Esophagus muscularis mucosa (tissue), 4 donors: ENCODE measurements around the gene CFHR2. TPM values are rescaled to one million over a fixed set of nuclear protein-coding genes. Genes with fewer than 3 reads are reported as not detected.
"Not testable (repeated sequence)": the region's sequence is repeated elsewhere in the genome, so short reads cannot be mapped to it uniquely, and the experiment has no call there.

ENCODE experiments used
- DNase-seq: peaks from one replicate; pipeline ENCODE4 v3.0.0-alpha.2; 2017; ENCODE audit errors: extremely low spot score
- H3K27ac ChIP-seq, 4 donors: fragments of 200-600 bp; sonication (generic); replicated peaks in 1 of 4; 1 replicate in 3 of 4; 2 replicates in 1 of 4; pipeline ENCODE4 v1.5.1; 2016 to 2019; ENCODE audit warnings: mild to moderate bottlenecking in 1 of 4
- H3K27me3 ChIP-seq, 4 donors: fragments of 200-600 bp; sonication (generic); one replicate each; pipeline versions ENCODE4 v1.5.1 to v1.6.0; 2016 to 2019
- H3K36me3 ChIP-seq, 4 donors: fragments of 200-600 bp; sonication (generic); one replicate each; pipeline ENCODE4 v1.5.1; 2016 to 2019
- H3K4me1 ChIP-seq, 4 donors: fragments of 200-600 bp; sonication (generic); one replicate each; pipeline ENCODE4 v1.5.1; 2016 to 2019
- H3K4me3 ChIP-seq, 4 donors: fragments of 200-600 bp; sonication (generic); 1 replicate in 2 of 4; 2 replicates in 2 of 4; pipeline ENCODE4 v1.5.1; 2016 to 2019; ENCODE audit warnings: mild to moderate bottlenecking in 4 of 4, moderate library complexity in 1 of 4
- H3K9me3 ChIP-seq, 4 donors: fragments of 200-600 bp; sonication (generic); 1 replicate in 3 of 4; 2 replicates in 1 of 4; pipeline ENCODE4 v1.5.1; 2016 to 2019
- EP300 ChIP-seq: sonication (generic); formaldehyde crosslinking; IDR thresholded peaks from one replicate; pipeline ENCODE4 v1.6.1; 2017; ENCODE audit warnings: antibody characterized with exemption
- POLR2A ChIP-seq: fragments of 450-650 bp; IDR thresholded peaks from one replicate; pipeline ENCODE4 v1.6.1; 2017; ENCODE audit warnings: antibody characterized with exemption, moderate library complexity, mild to moderate bottlenecking, low read depth
- POLR2AphosphoS5 ChIP-seq, 2 donors: sonication (generic); formaldehyde crosslinking; IDR thresholded peaks; one replicate each; pipeline ENCODE4 v1.6.1; 2017; ENCODE audit warnings: antibody characterized with exemption in 2 of 2
- WGBS: methylation state at CpG from one replicate; pipeline ENCODE4 v1.1.5; 2018; 5-methylcytosine and 5-hydroxymethylcytosine counted together
- intact Hi-C: fragments of 100-400 bp; cut with DNase I; formaldehyde crosslinking; loops from one replicate; pipeline ENCODE4 v1.15.1; 2023
- total RNA-seq, 4 donors: library from RNA; depleted of rRNA; stranded (reverse); fragments of >200 nt; gene quantifications; one replicate each; pipeline versions ENCODE4 v1.1.0 to v1.2.1, GENCODE V29; 2016
- TF ChIP-seq, protein P1 (sequence below), 3 experiments: fragments of 200-600 bp in 2 of 3; fragments of 450-650 bp in 1 of 3; sonication (generic) in 2 of 3; IDR thresholded peaks; one replicate each; pipeline ENCODE4 v1.5.1; 2017 to 2019; ENCODE audit warnings: antibody characterized with exemption in 3 of 3, mild to moderate bottlenecking in 2 of 3, moderate library complexity in 1 of 3

CFHR2 gene
- not detected for total RNA-seq

DNA sequence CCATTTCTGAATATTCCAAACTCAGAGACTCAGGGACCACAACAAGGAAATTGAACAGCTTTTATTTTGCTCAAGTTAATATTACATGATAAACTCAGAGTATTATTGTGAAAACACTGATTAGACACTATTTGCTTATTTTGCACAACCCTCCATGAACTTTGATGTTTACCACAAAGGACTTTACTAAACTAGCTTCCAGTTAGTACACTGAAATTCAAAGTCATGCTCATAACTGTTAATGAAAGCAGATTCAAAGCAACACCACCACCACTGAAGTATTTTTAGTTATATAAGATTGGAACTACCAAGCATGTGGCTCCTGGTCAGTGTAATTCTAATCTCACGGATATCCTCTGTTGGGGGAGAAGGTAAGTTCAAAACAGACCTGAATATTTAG lies at the start of gene CFHR2:
CFHR2 (plus strand) TSS at position 171 of the 400 bp plus-strand sequence; CDS start at position 314, 143 bp downstream.
- H3K4me3 ChIP-seq, H3K9me3 ChIP-seq, H3K27me3 ChIP-seq, H3K4me1 ChIP-seq, intact Hi-C loops, H3K27ac ChIP-seq, H3K36me3 ChIP-seq, DNase-seq: not testable (repeated sequence)
- WGBS, result no CpG with 5 or more reads among the region's 1 CpG

DNA sequence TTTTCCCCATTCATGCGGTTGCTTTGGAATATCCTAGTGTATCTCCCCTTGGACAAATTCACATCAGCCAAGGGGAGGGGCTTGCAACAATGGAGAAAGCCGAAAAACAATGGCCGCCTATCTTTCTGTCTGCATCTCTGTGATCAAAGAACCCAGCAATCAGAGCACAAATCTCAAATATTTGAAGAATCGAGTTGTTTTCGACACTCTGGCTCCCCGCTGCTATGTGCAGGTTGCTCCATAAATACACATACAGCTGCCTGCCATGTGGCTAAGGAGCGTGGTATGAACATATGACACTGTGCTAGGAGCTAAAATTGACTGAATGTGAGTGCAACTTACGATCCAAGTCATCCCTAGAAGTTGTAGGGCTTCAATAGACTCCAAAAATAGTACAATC lies 47.2 kb upstream of the CFHR2 start:
- H3K36me3 ChIP-seq, result no peaks in the 10 kb centered on the region
- H3K4me3 ChIP-seq, result no peak overlapping the region
- H3K4me1 ChIP-seq, result no peaks in the 10 kb centered on the region
- H3K27ac ChIP-seq, result no peak overlapping the region
- H3K27me3 ChIP-seq, result peaks cover 0 to 25% (median 0%) of the 10 kb centered on the region in 4 donors
- H3K9me3 ChIP-seq, result no peaks in the 10 kb centered on the region
- intact Hi-C loops, result no loop called here
- TF ChIP-seq POLR2AphosphoS5 (IDR thresholded peaks at IDR 0.05) (no peak), EP300 (no peak), POLR2A (no peak)
- TF ChIP-seq, protein P1, sequence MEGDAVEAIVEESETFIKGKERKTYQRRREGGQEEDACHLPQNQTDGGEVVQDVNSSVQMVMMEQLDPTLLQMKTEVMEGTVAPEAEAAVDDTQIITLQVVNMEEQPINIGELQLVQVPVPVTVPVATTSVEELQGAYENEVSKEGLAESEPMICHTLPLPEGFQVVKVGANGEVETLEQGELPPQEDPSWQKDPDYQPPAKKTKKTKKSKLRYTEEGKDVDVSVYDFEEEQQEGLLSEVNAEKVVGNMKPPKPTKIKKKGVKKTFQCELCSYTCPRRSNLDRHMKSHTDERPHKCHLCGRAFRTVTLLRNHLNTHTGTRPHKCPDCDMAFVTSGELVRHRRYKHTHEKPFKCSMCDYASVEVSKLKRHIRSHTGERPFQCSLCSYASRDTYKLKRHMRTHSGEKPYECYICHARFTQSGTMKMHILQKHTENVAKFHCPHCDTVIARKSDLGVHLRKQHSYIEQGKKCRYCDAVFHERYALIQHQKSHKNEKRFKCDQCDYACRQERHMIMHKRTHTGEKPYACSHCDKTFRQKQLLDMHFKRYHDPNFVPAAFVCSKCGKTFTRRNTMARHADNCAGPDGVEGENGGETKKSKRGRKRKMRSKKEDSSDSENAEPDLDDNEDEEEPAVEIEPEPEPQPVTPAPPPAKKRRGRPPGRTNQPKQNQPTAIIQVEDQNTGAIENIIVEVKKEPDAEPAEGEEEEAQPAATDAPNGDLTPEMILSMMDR (IDR thresholded peaks at IDR 0.05), result no peak
- DNase-seq, result no peak
- WGBS, result 72% methylated on average over 8 of the region's 8 CpGs

DNA sequence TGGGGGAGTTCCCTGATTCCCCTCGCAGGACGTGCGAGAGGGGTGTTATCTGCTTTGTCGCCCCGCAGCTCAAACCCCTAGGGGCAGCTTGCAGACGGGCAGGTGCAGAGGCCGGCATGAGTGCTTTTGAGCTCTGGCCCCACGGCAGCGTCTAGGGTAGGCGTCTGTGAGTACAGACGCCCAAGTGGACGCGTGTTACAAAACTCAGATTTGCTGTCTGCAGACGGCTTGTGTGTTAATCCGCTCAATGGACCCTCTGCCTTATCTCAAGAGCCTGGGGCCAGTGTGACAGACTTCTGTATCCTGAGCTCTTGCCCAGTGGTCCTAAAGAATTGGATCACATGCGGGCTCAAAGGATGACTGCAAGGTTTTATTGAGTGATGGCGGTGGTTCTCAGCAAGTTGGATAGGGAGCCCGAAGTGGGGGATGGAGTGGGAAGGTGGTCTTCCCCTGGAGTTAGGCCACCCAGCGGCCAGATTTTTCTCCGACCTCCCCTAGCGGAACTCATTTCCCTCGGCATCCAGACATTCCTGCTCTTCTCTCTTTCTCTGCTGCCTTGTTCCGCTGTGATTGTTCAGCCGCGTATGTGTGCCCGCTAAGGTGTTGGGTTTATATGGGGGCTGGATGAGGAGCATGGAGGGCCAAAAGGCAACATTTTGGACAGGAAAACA lies 46.2 kb upstream of the CFHR2 start:
- Histone ChIP-seq H3K4me3 (no peak overlapping the region), H3K4me1 (no peaks in the 10 kb centered on the region), H3K27ac (no peak overlapping the region), H3K27me3 (peaks cover 0 to 25% (median 0%) of the 10 kb centered on the region in 4 donors), H3K36me3 (no peaks in the 10 kb centered on the region), H3K9me3 (no peaks in the 10 kb centered on the region)
- intact Hi-C loops, result no loop called here
- no peak for TF ChIP-seq POLR2A
- TF ChIP-seq, protein P1 (IDR thresholded peaks at IDR 0.05), result no peak
- TF ChIP-seq POLR2AphosphoS5 (IDR thresholded peaks at IDR 0.05), result no peak
- TF ChIP-seq EP300, result no peak
- no peak for DNase-seq
- WGBS, result 35% methylated on average over 26 of the region's 26 CpGs

DNA sequence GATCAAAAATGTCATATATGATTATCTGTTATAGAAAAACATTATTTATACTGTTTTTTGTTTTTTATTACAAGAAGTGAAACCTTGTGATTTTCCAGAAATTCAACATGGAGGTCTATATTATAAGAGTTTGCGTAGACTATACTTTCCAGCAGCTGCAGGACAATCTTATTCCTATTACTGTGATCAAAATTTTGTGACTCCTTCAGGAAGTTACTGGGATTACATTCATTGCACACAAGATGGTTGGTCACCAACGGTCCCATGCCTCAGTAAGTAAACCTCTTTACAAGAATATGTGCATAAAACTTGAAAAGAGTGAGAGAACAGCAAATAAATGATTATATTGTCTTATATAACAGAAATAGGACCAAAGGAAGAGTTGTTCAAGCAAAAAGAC lies 41.2 kb upstream of the CFHR2 start:
- DNase-seq, result no peak
- Histone ChIP-seq H3K4me3 (no peak overlapping the region), H3K27ac (no peak overlapping the region), H3K27me3 (peaks cover 0 to 15% (median 0%) of the 10 kb centered on the region in 4 donors), H3K36me3 (no peaks in the 10 kb centered on the region), H3K9me3 (no peaks in the 10 kb centered on the region), H3K4me1 (no peaks in the 10 kb centered on the region)
- TF ChIP-seq EP300 (no peak), POLR2A (no peak), POLR2AphosphoS5 (IDR thresholded peaks at IDR 0.05) (no peak)
- TF ChIP-seq, protein P1 (IDR thresholded peaks at IDR 0.05), result no peak
- 83% methylated on average over 2 of the region's 2 CpGs for WGBS
- intact Hi-C loops, result no loop called here

DNA sequence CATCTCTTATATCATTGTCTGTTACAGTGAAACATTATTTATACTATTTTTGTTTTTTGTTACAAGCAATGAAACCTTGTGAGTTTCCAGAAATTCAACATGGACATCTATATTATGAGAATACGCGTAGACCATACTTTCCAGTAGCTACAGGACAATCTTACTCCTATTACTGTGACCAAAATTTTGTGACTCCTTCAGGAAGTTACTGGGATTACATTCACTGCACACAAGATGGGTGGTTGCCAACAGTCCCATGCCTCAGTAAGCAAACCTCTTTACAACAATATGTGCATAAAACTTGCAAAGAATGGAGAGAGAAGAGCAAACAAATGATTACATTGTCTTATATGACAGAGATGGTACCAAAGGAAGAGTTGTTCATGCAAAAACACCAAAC lies 33.3 kb upstream of the CFHR2 start:
- Histone ChIP-seq H3K4me1 (no peaks in the 10 kb centered on the region), H3K27me3 (no peaks in the 10 kb centered on the region), H3K27ac (no peak overlapping the region), H3K36me3 (no peaks in the 10 kb centered on the region), H3K4me3 (no peak overlapping the region), H3K9me3 (no peaks in the 10 kb centered on the region)
- 95% methylated on average over 2 of the region's 2 CpGs for WGBS
- intact Hi-C loops, result no loop called here
- TF ChIP-seq EP300 (no peak), POLR2A (no peak), POLR2AphosphoS5 (IDR thresholded peaks at IDR 0.05) (no peak)
- TF ChIP-seq, protein P1 (IDR thresholded peaks at IDR 0.05), result no peak
- no peak for DNase-seq

DNA sequence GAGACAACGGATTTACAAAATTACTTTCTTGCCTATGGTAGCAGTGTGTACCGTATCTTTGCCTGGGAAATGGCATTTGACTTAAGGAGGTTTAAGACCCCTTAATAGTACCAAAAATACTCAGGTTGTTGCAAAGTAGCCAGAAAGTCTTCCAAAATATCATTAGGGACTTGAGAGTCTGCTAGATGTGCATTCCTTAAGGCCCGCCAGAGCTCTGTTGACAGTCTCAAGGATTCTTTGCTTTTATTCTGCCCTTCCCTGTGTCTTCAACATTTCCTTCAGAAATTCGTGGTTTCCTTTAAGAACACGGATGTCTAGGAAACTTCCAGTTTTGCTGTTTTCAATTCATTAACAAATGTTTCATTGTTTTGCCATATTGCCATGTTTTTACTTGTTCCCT lies 31.3 kb upstream of the CFHR2 start:
- intact Hi-C loops, H3K4me3 ChIP-seq, H3K27ac ChIP-seq, H3K36me3 ChIP-seq, H3K27me3 ChIP-seq, DNase-seq, H3K4me1 ChIP-seq, H3K9me3 ChIP-seq: not testable (repeated sequence)
- 40% methylated on average over 5 of the region's 5 CpGs for WGBS

DNA sequence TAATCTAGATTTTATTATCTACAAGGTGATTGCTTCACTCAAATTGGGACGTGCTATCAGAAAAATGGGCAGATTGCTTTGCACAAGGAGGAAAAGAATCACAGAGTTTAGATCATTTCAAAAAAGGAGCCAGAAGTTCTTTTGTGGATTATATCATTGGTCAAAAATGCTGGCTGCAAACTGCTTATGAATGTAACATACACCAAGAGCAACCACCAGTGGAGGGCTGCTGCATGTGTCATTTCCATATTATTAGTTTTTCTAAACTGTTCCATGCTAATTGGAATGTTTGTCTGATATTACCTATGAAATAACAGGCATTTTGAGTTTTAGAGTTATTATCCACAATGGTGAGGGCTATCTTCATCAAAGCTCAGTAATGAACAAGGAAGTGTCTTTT lies 16.7 kb upstream of the CFHR2 start:
- H3K4me1 ChIP-seq, DNase-seq, H3K36me3 ChIP-seq, H3K9me3 ChIP-seq, H3K4me3 ChIP-seq, H3K27ac ChIP-seq, H3K27me3 ChIP-seq, intact Hi-C loops: not testable (repeated sequence)
- WGBS, result 97% methylated on average over 1 of the region's 1 CpG

DNA sequence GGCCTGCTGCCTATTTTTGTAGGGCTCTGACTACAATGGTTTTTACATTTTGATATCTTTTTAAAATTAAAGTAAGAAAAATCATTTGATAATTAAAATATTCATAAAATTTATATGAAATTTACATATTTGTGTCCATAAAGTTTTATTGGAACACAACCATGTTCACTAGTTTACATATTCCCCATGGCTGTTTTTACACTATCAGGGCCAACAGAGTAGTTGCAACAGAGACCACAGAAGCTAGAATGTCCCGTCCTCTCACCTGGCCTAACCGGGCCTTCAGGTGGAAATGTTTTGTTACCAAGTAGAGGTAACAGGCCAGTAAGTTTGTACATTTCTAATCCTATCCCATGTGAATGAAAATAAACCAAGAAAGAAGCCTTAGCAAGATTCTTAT lies 10.7 kb upstream of the CFHR2 start:
- DNase-seq, intact Hi-C loops, H3K27me3 ChIP-seq, H3K27ac ChIP-seq, H3K9me3 ChIP-seq, H3K36me3 ChIP-seq, H3K4me1 ChIP-seq, H3K4me3 ChIP-seq: not testable (repeated sequence)
- WGBS, result 85% methylated on average over 2 of the region's 2 CpGs
